HepG2 (cell line): ENCODE data around the gene ADGRB3. TPM values are rescaled to one million over a fixed set of nuclear protein-coding genes. Genes with fewer than 3 reads are reported as not detected.

Source experiments
- ATAC-seq: fragments of 200-7000 bp; cut with Tn5 transposase; 3 replicates; pipeline ENCODE4 v1.9.1; 2020; ENCODE audit warnings: mild to moderate bottlenecking, moderate library complexity
- BruUV-seq: library from RNA; stranded (reverse); fragments of 400-500 nt; replicated peaks from 2 replicates; lab custom pipeline; 2021; lab: Mats Ljungman, UMichigan
- CTCF ChIA-PET: fragments of 300-600 bp; formaldehyde crosslinking; extraction: SDS; loops from one replicate; lab custom pipeline; 2021; ENCODE audit warnings: low total read pairs, inconsistent platforms, low intra/inter-chr PET ratio; lab: Yijun Ruan, JAX
- POLR2A ChIA-PET: fragments of 350-600 bp; sonication (Branson Sonifier 250); formaldehyde crosslinking; loops from one replicate; lab custom pipeline; 2020; ENCODE audit warnings: antibody characterized with exemption, inconsistent platforms; lab: Yijun Ruan, JAX
- DNase-seq: peaks from one replicate; pipeline ENCODE4 v3.0.0-alpha.2; 2015; ENCODE audit warnings: low spot score
- FAIRE-seq: peaks from 3 replicates; lab custom pipeline; 2011; peaks lifted over from hg19 to GRCh38; lab: Jason Lieb, UNC
- H2AFZ ChIP-seq: one replicate; pipeline ENCODE4 v1.6.1; 2011; ENCODE audit warnings: low read length, inconsistent platforms
- H3K27ac ChIP-seq: fragments of 300-600 bp; 3 replicates; pipeline ENCODE4 v1.8.0; 2011; ENCODE audit warnings: mixed run types, mild to moderate bottlenecking, mixed read lengths, low read length, inconsistent platforms; ENCODE audit not compliant: insufficient read depth; ENCODE audit errors: extremely low read length
- H3K27me3 ChIP-seq, 2 experiments: fragments of 200-600 bp in 1 of 2; 2 replicates in 1 of 2; 3 replicates in 1 of 2; pipeline versions ENCODE4 v1.6.0 to v1.8.0; 2011; ENCODE audit warnings: low read length in 2 of 2, mild to moderate bottlenecking in 2 of 2, moderate library complexity in 2 of 2, inconsistent platforms in 1 of 2; ENCODE audit not compliant: insufficient read depth in 2 of 2, control insufficient read depth in 1 of 2
- H3K36me3 ChIP-seq, 2 experiments: fragments of 200-600 bp in 1 of 2; replicated peaks in 1 of 2; 2 replicates in 1 of 2; 3 replicates in 1 of 2; pipeline versions ENCODE4 v1.5.1 to v1.8.0; 2011; ENCODE audit warnings: low read length in 2 of 2, inconsistent platforms in 1 of 2; ENCODE audit not compliant: insufficient read depth in 2 of 2, control insufficient read depth in 1 of 2
- H3K4me1 ChIP-seq: 2 replicates; pipeline ENCODE4 v1.5.1; 2012; ENCODE audit warnings: low read length, inconsistent platforms; ENCODE audit not compliant: insufficient read depth
- H3K4me2 ChIP-seq: 2 replicates; pipeline ENCODE4 v1.6.0; 2011; ENCODE audit warnings: low read depth, low read length, inconsistent platforms
- H3K4me3 ChIP-seq, 3 experiments: fragments of 200-600 bp in 1 of 3; sonication (generic), shearing (Covaris generic) in 1 of 3; replicated peaks in 1 of 3; 2 replicates each; pipeline ENCODE4 v1.5.1; 2011 to 2016; ENCODE audit warnings: low read length in 3 of 3, inconsistent platforms in 2 of 3, low read depth in 2 of 3, mild to moderate bottlenecking in 2 of 3, control low read depth in 1 of 3, mixed read lengths in 1 of 3; ENCODE audit not compliant: insufficient read depth in 1 of 3
- H3K79me2 ChIP-seq: one replicate; pipeline ENCODE4 v1.6.1; 2011; ENCODE audit warnings: low read length, inconsistent platforms; ENCODE audit not compliant: insufficient read depth
- H3K9ac ChIP-seq: 2 replicates; pipeline ENCODE4 v1.6.0; 2011; ENCODE audit warnings: mild to moderate bottlenecking, low read depth, low read length, inconsistent platforms; ENCODE audit not compliant: insufficient read depth
- H3K9me3 ChIP-seq: 2 replicates; pipeline ENCODE4 v1.5.1; 2012; ENCODE audit warnings: mild to moderate bottlenecking, low read length
- H4K20me1 ChIP-seq: 2 replicates; pipeline ENCODE4 v1.6.0; 2011; ENCODE audit warnings: inconsistent platforms, mild to moderate bottlenecking, low read length, moderate library complexity; ENCODE audit not compliant: insufficient read depth
- FOXK1 ChIP-seq: sonication (generic); formaldehyde crosslinking; IDR thresholded peaks from 2 replicates; pipeline ENCODE4 v1.4.0; 2020; ENCODE audit warnings: low read depth, missing genetic modification reagents, borderline replicate concordance
- FOXO1 ChIP-seq: sonication (generic); formaldehyde crosslinking; IDR thresholded peaks from 2 replicates; pipeline ENCODE4 v1.4.0; 2020; ENCODE audit warnings: missing genetic modification reagents
- HMGA1 ChIP-seq: sonication (generic); formaldehyde crosslinking; conservative IDR thresholded peaks from 2 replicates; pipeline ENCODE4 v1.4.0; 2020; ENCODE audit warnings: missing genetic modification reagents
- HMGXB4 ChIP-seq, 2 experiments: sonication (generic) in 1 of 2; formaldehyde crosslinking in 1 of 2; IDR thresholded peaks; 2 replicates each; pipeline versions ENCODE4 v1.4.0 to v1.6.1; 2018 to 2020; ENCODE audit warnings: missing genetic modification reagents in 2 of 2, borderline replicate concordance in 1 of 2, low read depth in 1 of 2, mild to moderate bottlenecking in 1 of 2, missing biosample characterization in 1 of 2
- JUNB ChIP-seq: sonication (generic); formaldehyde crosslinking; IDR thresholded peaks from 2 replicates; pipeline ENCODE4 v1.8.0; 2022; ENCODE audit warnings: missing genetic modification reagents, mild to moderate bottlenecking, borderline replicate concordance
- KDM4B ChIP-seq: sonication (generic); formaldehyde crosslinking; IDR thresholded peaks from 2 replicates; pipeline ENCODE4 v1.4.0; 2020; ENCODE audit warnings: missing genetic modification reagents
- NCOA1 ChIP-seq: sonication (generic); formaldehyde crosslinking; IDR thresholded peaks from 2 replicates; pipeline ENCODE4 v1.9.0; 2021; ENCODE audit warnings: missing genetic modification reagents
- NFRKB ChIP-seq: fragments of 450-650 bp; IDR thresholded peaks from 2 replicates; pipeline ENCODE4 v1.6.1; 2017
- PBX2 ChIP-seq: IDR thresholded peaks from 2 replicates; pipeline ENCODE4 v1.6.1; 2016; ENCODE audit warnings: control low read depth
- PRPF4 ChIP-seq: fragments of 200-400 bp; formaldehyde crosslinking; IDR thresholded peaks from 2 replicates; pipeline ENCODE4 v1.6.1; 2016; ENCODE audit warnings: low read length, low read depth; ENCODE audit not compliant: poor library complexity, severe bottlenecking
- SNAI1 ChIP-seq: sonication (generic); formaldehyde crosslinking; IDR thresholded peaks from 2 replicates; pipeline ENCODE4 v1.5.0; 2020; ENCODE audit warnings: mild to moderate bottlenecking, missing genetic modification reagents, borderline replicate concordance
- ZGPAT ChIP-seq: IDR thresholded peaks from 2 replicates; pipeline ENCODE4 v1.6.1; 2016; ENCODE audit warnings: mild to moderate bottlenecking
- ZNF121 ChIP-seq: sonication (generic); formaldehyde crosslinking; IDR thresholded peaks from 2 replicates; pipeline ENCODE4 v1.5.0; 2020; ENCODE audit warnings: mild to moderate bottlenecking, missing genetic modification reagents
- ZNF274 ChIP-seq: sonication (generic); formaldehyde crosslinking; IDR thresholded peaks from 2 replicates; pipeline ENCODE4 v1.5.1; 2020; ENCODE audit warnings: mild to moderate bottlenecking, missing genetic modification reagents
- ZNF282 ChIP-seq: fragments of 450-650 bp; IDR thresholded peaks from 2 replicates; pipeline ENCODE4 v1.6.1; 2018; ENCODE audit not compliant: partially characterized antibody
- ZNF460 ChIP-seq: sonication (generic); formaldehyde crosslinking; IDR thresholded peaks from 2 replicates; pipeline ENCODE4 v1.5.1; 2020; ENCODE audit warnings: missing genetic modification reagents, mild to moderate bottlenecking, borderline replicate concordance
- ZNF557 ChIP-seq: sonication (generic); formaldehyde crosslinking; IDR thresholded peaks from 2 replicates; pipeline ENCODE4 v1.4.0; 2020; ENCODE audit warnings: missing genetic modification reagents
- ZSCAN29 ChIP-seq: sonication (generic); formaldehyde crosslinking; conservative IDR thresholded peaks from 2 replicates; pipeline ENCODE4 v1.4.0; 2020; ENCODE audit warnings: mild to moderate bottlenecking, missing genetic modification reagents
- WGBS: methylation state at CpG from one replicate; pipeline ENCODE4 v1.1.6; 2017; ENCODE audit warnings: low lambda C conversion rate; 5-methylcytosine and 5-hydroxymethylcytosine counted together
- in situ Hi-C: cut with HindIII; loops from 2 replicates; pipeline ENCODE4 v1.10.0; 2017; ENCODE audit warnings: low pct_unique_long_range_greater_than_20kb; ENCODE audit not compliant: extremely low pct_ligation_motif_present
- intact Hi-C: fragments of 100-400 bp; cut with micrococcal nuclease; formaldehyde crosslinking; loops from one replicate; pipeline ENCODE4 v1.10.0; 2022; ENCODE audit not compliant: unreplicated experiment
- polyA plus RNA-seq, 8 experiments: library from polyadenylated mRNA; depleted of rRNA in 3 of 8; stranded (reverse) in 7 of 8; unstranded in 1 of 8; fragments of >200 nt; fragmentation: Illumina TruSeq in 4 of 8; extraction: Trizol in 4 of 8; gene quantifications; 2 replicates each; pipeline versions ENCODE4 v1.2.1 to v1.2.3, GENCODE V29; 2011 to 2016; ENCODE audit warnings: low read depth in 4 of 8, missing spikeins in 1 of 8, mixed read lengths in 1 of 8; ENCODE audit not compliant: insufficient read depth in 1 of 8
- total RNA-seq, 5 experiments: library from RNA; depleted of rRNA; stranded (reverse); fragments of >200 nt; fragmentation: Illumina TruSeq; extraction: Trizol; gene quantifications; 2 replicates each; pipeline ENCODE4 v1.2.3, GENCODE V29; 2016; ENCODE audit warnings: low read depth in 1 of 5

Gene ADGRB3
- total and polyA plus RNA-seq, 2 of the 13 experiments (the other 11 are each of a cell fraction or from before 2014, with no cell fraction given) = not detected

- Histone ChIP-seq H3K9ac (no peak overlapping the region), H3K9me3 (no peaks in the 10 kb centered on the region), H3K27ac (no peak overlapping the region), H4K20me1 (no peaks in the 10 kb centered on the region), H2AFZ (no peak overlapping the region), H3K27me3 (no peaks in the 10 kb centered on the region), H3K4me1 (no peaks in the 10 kb centered on the region), H3K36me3 (no peaks in the 10 kb centered on the region), H3K4me2 (no peak overlapping the region), H3K79me2 (no peaks in the 10 kb centered on the region), H3K4me3 (no peak overlapping the region)
- TF ChIP-seq ZNF557 (CRISPR knock-in tag) (no peak), HMGXB4 (CRISPR knock-in tag; IDR thresholded peaks at IDR 0.05; ENCODE audit: borderline replicate concordance in 1 of 2, low read depth in 1 of 2) (no peak), ZNF460 (CRISPR knock-in tag) (no peak), JUNB (CRISPR knock-in tag) (no peak), ZNF274 (CRISPR knock-in tag) (no peak), HMGA1 (CRISPR knock-in tag) (no peak), ZNF282 (no peak), SNAI1 (CRISPR knock-in tag) (no peak), PBX2 (CRISPR knock-in tag) (no peak), NCOA1 (CRISPR knock-in tag) (no peak), ZNF121 (CRISPR knock-in tag) (no peak), PRPF4 (no peak), FOXK1 (no peak), ZGPAT (CRISPR knock-in tag) (no peak), ZSCAN29 (CRISPR knock-in tag) (no peak), FOXO1 (CRISPR knock-in tag) (no peak), NFRKB (no peak), KDM4B (CRISPR knock-in tag) (no peak)
- no peak for ATAC-seq
- intact Hi-C loops = no loop called here
- no peak for DNase-seq
- 1% methylated on average over 3 of the region's 3 CpGs for WGBS
- no TSS peak for BruUV-seq
- in situ Hi-C loops = no loop called here
- POLR2A ChIA-PET = no interaction called here
- CTCF ChIA-PET = no interaction called here
- no peak for FAIRE-seq
Observed at GRCh38 chr6:68657374-68658139, 22.5 kb downstream of the ADGRB3 start.
